ENCODE measurements around the gene EEF1A1. TPM values are rescaled to one million over a fixed set of nuclear protein-coding genes. Genes with fewer than 3 reads are reported as not detected.

The EEF1A1 gene
- total and polyA plus RNA-seq, 2 of the 8 experiments (the other 6 are each of a cell fraction or from before 2014, with no cell fraction given): 13,823 to 13,927 TPM

DNA sequence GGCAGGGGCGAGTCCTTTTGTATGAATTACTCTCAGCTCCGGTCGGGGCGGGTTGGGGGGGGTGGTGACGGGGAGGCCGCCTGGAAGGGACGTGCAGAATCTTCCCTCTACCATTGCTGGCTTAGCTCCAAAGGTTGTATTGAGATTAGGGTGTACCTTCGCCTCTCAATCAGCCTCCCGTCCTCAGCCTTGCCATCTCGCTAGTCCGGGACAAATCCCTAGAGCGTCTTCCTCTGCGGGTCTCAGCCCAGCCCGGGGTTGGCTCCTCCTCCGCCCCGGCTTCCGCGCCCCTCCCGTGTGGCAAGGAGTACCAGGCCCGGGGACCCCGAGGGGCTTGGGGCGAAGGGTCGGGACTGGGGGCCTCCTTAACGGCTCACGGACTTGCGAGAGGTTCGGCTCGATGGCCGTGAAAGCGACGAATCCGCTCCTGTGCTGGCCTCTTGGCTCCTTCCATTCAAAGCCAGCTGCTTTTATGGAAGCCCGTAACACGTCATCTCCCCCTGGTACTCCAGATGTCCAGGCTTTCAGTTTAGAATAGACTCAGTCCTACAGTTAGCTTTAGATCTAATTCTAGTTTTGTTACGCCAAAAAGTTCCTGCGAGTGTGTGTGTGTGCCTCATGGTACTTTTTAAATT lies 636 bp upstream of the EEF1A1 start (continued):
- TF ChIP-seq, protein P1, sequence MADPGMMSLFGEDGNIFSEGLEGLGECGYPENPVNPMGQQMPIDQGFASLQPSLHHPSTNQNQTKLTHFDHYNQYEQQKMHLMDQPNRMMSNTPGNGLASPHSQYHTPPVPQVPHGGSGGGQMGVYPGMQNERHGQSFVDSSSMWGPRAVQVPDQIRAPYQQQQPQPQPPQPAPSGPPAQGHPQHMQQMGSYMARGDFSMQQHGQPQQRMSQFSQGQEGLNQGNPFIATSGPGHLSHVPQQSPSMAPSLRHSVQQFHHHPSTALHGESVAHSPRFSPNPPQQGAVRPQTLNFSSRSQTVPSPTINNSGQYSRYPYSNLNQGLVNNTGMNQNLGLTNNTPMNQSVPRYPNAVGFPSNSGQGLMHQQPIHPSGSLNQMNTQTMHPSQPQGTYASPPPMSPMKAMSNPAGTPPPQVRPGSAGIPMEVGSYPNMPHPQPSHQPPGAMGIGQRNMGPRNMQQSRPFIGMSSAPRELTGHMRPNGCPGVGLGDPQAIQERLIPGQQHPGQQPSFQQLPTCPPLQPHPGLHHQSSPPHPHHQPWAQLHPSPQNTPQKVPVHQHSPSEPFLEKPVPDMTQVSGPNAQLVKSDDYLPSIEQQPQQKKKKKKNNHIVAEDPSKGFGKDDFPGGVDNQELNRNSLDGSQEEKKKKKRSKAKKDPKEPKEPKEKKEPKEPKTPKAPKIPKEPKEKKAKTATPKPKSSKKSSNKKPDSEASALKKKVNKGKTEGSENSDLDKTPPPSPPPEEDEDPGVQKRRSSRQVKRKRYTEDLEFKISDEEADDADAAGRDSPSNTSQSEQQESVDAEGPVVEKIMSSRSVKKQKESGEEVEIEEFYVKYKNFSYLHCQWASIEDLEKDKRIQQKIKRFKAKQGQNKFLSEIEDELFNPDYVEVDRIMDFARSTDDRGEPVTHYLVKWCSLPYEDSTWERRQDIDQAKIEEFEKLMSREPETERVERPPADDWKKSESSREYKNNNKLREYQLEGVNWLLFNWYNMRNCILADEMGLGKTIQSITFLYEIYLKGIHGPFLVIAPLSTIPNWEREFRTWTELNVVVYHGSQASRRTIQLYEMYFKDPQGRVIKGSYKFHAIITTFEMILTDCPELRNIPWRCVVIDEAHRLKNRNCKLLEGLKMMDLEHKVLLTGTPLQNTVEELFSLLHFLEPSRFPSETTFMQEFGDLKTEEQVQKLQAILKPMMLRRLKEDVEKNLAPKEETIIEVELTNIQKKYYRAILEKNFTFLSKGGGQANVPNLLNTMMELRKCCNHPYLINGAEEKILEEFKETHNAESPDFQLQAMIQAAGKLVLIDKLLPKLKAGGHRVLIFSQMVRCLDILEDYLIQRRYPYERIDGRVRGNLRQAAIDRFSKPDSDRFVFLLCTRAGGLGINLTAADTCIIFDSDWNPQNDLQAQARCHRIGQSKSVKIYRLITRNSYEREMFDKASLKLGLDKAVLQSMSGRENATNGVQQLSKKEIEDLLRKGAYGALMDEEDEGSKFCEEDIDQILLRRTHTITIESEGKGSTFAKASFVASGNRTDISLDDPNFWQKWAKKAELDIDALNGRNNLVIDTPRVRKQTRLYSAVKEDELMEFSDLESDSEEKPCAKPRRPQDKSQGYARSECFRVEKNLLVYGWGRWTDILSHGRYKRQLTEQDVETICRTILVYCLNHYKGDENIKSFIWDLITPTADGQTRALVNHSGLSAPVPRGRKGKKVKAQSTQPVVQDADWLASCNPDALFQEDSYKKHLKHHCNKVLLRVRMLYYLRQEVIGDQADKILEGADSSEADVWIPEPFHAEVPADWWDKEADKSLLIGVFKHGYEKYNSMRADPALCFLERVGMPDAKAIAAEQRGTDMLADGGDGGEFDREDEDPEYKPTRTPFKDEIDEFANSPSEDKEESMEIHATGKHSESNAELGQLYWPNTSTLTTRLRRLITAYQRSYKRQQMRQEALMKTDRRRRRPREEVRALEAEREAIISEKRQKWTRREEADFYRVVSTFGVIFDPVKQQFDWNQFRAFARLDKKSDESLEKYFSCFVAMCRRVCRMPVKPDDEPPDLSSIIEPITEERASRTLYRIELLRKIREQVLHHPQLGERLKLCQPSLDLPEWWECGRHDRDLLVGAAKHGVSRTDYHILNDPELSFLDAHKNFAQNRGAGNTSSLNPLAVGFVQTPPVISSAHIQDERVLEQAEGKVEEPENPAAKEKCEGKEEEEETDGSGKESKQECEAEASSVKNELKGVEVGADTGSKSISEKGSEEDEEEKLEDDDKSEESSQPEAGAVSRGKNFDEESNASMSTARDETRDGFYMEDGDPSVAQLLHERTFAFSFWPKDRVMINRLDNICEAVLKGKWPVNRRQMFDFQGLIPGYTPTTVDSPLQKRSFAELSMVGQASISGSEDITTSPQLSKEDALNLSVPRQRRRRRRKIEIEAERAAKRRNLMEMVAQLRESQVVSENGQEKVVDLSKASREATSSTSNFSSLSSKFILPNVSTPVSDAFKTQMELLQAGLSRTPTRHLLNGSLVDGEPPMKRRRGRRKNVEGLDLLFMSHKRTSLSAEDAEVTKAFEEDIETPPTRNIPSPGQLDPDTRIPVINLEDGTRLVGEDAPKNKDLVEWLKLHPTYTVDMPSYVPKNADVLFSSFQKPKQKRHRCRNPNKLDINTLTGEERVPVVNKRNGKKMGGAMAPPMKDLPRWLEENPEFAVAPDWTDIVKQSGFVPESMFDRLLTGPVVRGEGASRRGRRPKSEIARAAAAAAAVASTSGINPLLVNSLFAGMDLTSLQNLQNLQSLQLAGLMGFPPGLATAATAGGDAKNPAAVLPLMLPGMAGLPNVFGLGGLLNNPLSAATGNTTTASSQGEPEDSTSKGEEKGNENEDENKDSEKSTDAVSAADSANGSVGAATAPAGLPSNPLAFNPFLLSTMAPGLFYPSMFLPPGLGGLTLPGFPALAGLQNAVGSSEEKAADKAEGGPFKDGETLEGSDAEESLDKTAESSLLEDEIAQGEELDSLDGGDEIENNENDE (IDR thresholded peaks at IDR 0.05; ENCODE audit: insufficient replicate concordance, low read length): no peak
- no peak for TF ChIP-seq POLR2A (IDR thresholded peaks at IDR 0.05; ENCODE audit: control extremely low read depth in 1 of 2, low read depth in 2 of 2, low read length in 2 of 2)
- TF ChIP-seq CTBP2 (IDR thresholded peaks at IDR 0.05; ENCODE audit: borderline replicate concordance, insufficient read depth, insufficient read length, low read length): no peak
- TF ChIP-seq, protein P2, sequence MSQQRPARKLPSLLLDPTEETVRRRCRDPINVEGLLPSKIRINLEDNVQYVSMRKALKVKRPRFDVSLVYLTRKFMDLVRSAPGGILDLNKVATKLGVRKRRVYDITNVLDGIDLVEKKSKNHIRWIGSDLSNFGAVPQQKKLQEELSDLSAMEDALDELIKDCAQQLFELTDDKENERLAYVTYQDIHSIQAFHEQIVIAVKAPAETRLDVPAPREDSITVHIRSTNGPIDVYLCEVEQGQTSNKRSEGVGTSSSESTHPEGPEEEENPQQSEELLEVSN (IDR thresholded peaks at IDR 0.05): no peak
- no peak; the same call in 1 of the 2 replicates for TF ChIP-seq TAF1 (IDR thresholded peaks at IDR 0.05; ENCODE audit: low read depth, low read length)
- TF ChIP-seq TEAD4 (IDR thresholded peaks at IDR 0.05; ENCODE audit: low read depth, low read length): no peak
- TF ChIP-seq CBX8 (IDR thresholded peaks at IDR 0.05; ENCODE audit: borderline replicate concordance, low read depth, low read length): no peak
- TF ChIP-seq ZNF274 (IDR thresholded peaks at IDR 0.05; ENCODE audit: borderline replicate concordance, extremely low read depth, low read length): no peak
- TF ChIP-seq CREB1 (IDR thresholded peaks at IDR 0.05): peak; percentile 10; the same call in 1 of the 2 replicates
- TF ChIP-seq BACH1 (IDR thresholded peaks at IDR 0.05; ENCODE audit: low read length): no peak
- no peak for TF ChIP-seq SP4 (IDR thresholded peaks at IDR 0.05; ENCODE audit: low read length)
